GM19452 (cell line): Measurements from ENCODE around the gene ZNF609.
"Not testable (repeated sequence)": the region's sequence is repeated elsewhere in the genome, so short reads cannot be mapped to it uniquely, and the experiment has no call there.

Experiments used
- ATAC-seq: cut with Tn5 transposase; IDR thresholded peaks from one replicate; pipeline ENCODE4 v1.9.1; 2021; ENCODE audit not compliant: unreplicated experiment

The ZNF609 gene

GRCh38 chr15:64454282-64454681, 6.1 kb upstream of the ZNF609 start:
- no peak for ATAC-seq

GRCh38 chr15:64455961-64456371, 4.4 kb upstream of the ZNF609 start:
- ATAC-seq = no peak

- ATAC-seq = no peak
Measured at GRCh38 chr15:64456634-64457108, 3.7 kb upstream of the ZNF609 start.

DNA sequence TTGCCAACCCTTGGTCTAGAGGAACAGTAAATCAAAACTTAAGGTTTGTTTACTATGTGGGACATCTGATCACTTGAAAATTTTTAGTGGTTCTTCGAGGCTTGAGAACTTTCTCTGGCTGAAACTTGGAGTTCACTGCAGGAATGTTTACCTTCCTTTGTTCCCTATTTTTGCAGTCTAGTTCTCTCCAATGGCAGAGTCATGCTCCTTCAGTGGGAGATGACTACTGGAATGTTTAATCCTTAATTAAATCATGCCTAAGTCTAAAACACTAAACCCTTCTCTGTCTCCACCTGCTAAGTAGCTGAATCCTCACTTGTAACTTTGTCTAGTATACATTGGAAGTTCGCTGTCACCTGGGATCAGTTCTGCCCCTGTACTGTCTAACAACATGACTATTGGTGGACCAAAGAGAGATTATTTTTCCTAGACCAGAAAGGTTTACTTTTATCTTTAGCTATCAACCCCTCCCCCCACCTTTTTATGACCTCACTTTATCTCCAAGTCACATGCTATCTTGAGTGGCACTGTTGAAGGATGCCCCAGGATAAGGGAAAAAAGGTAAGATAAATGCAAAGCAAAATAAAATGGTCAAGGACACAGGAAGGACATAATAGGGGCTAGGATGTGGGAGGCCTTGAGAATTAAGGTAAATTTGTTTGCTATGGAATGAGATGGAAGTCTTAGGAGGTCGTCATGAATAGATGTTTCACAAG, 1.2 kb upstream of the ZNF609 start:
- no peak for ATAC-seq

DNA sequence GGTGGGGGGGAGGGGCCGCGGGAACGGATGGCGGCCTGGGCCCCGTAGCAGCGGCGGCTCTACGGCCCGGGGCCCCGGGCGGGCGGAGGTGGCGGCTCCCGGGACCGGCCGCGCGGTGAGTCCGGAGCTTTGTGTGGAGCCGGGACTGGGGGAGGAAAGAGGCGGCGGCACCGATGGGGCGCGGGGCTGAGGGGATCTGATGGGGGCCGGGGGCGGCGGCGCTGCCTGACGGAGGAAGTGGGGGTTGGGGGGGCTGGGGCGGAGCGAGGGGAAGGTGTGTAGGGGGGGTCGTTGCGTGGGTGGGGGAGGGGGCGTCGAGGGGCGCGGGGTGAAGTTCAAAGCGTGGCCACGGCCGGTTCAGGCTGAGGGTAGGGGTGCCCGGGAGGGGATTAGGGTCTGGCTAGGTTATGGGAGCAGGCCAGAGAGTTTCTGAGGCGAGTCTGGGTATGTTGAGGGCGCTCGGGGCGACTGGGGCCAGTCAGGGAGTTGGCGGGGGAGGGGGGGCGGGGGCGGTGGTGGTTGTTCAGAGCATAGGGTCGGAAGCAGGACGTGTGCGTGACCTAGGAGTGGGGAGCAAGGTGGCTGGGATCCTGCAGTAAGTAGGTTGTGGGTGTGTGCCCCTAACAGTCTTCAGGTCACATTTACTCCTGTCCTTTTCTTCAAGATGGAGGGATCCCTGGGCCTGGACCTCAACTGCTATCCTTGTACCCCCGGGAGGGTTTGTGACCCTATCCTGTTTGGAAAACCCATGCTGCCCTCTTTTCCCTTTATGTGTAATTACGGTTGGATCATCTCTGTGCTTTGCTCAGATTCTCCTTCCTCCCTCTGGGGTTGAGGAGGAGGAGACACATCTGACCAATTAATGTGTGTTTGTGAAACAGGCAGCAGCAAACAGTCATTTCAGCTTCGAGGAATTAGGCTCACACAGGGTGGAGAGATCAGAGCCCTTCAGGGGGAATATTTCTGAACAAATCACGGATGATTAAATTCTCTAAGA, 644 bp downstream of the ZNF609 start:
- ATAC-seq = no peak

GRCh38 chr15:64461721-64462162, 1.4 kb downstream of the ZNF609 start:
- ATAC-seq = no peak

DNA sequence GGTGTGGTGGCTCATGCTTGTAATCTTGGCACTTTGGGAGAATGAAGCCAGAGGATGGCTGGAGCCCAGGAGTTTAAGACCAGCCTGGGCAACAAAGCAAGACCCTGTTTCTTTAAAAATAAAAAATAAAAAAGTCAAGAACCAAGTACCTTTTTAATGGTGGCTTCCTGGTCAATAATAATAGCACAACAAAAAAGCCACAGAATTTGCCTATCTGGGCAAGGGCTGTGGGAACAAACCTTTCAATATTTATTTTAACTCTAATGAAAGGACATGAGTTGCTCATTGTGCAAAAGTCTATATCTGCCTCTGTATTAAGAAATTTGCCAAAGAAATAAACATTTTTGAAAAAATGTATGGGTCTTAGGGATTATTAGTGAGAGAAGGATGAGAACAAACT, 2.1 kb downstream of the ZNF609 start:
- no peak for ATAC-seq

DNA sequence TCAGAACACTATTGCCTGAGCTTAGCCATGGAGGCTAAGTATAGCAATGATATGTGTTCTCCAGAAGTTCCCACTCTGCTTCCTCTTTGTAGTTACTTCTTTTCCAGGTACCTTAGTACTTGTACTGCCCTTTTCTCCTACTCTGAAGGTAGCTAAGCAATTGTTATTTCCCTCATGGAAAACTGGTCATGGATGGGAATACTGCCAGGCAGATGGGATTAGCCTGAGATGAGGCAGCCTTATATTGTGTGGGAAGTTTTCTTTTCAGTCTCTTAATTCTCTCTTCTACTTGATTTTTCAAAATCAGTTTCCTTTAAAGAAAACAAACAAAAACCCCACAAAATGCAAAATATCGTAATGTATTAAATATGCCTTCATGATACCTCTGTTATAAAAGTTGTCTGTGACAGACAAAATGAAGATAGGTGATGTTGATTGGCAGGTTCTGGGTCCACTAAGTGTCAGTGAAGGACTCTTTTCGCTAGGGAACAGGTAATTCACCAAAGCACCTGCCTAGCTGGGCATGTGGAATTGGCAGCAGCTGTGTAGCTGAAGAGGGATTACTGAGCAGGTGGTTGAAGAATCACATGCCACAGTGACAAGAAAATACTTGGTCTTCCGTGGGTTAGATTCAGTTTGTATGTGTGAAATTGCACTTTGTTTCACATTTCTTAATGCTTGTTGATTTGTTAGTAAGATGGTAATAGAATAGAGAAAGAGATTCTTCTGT, 4.1 kb downstream of the ZNF609 start:
- no peak for ATAC-seq

DNA sequence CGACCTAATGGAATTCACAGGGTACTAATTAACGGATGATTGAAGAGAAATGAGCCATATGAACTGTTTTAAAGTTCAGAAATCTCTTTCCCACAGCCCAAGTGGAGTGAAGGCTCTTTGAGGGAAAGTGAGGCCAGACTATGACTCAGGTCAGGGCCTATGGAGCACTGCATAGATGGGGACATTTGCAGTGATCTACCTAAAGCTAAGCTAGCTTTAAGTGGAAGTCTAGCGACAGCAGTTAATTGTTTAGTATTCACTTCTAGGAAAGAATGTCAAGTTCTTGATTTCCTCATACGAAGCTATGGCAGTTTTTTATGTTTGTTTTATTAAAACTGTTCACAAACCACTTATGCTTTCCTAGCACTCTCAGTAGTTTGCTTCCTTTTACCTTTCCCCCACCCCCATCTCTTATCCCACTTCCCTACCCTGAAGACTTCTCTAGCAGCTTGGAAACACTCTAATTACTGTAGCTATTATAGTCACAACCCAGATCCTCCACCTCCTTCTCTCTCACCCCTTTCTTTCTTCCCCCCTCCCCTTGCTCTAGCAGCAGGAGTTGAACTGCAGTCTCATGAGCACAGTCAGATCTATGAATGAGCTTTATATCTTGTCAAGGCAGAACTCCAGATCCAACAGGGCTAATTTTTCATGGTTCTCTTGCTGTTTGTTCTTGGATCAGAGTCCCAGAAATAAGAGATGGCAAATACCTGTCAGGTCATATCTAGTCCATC, 6.2 kb downstream of the ZNF609 start:
- ATAC-seq = no peak

DNA sequence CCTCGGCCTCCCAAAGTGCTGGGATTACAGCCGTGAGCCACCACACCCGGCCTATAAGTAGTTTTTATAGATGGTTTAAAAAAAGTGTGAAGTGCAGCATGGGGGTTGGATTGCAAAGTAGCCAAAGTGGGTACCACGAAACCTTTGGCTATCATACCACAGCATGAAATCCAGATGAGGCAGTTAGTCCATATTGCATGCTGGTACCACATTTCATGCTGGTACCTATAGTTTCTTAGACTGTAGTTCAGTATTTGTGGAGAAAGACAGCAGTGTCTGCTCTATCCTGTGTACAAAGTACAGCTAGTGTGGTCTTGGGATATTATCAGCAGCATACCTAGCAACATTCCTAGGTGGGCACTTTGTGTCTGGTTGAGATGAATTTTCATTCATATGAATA, 11.8 kb downstream of the ZNF609 start:
- no peak for ATAC-seq

GRCh38 chr15:64474846-64475245, 14.5 kb downstream of the ZNF609 start:
- ATAC-seq = no peak

- ATAC-seq = no peak
Measured at GRCh38 chr15:64476550-64476949, 16.2 kb downstream of the ZNF609 start.

GRCh38 chr15:64478863-64479262, 18.5 kb downstream of the ZNF609 start:
- ATAC-seq = no peak

DNA sequence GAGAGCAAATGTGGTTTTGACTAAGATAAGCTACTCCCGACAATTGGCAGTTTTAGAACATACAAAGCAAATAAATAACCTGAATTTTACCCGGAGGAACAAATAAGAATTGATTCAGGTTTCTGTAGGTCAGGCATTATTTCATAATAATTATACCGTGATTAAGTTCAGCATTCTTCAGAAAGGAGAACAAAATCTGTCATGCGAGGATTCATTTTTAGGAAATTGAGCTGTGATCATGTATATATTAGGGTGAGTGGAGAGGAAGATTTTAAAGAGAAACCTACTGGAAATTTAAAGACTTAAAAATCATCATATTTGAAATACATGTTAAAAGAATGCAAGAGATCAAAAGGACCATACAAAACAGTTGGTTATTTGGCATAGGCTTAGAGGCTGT, 20.5 kb downstream of the ZNF609 start:
- ATAC-seq = no peak

- ATAC-seq = no peak
Measured at GRCh38 chr15:64483749-64484148, 23.4 kb downstream of the ZNF609 start.

- ATAC-seq = no peak
Measured at GRCh38 chr15:64485796-64486195, 25.4 kb downstream of the ZNF609 start.

- no peak for ATAC-seq
Measured at GRCh38 chr15:64490598-64491259, 30.4 kb downstream of the ZNF609 start.

DNA sequence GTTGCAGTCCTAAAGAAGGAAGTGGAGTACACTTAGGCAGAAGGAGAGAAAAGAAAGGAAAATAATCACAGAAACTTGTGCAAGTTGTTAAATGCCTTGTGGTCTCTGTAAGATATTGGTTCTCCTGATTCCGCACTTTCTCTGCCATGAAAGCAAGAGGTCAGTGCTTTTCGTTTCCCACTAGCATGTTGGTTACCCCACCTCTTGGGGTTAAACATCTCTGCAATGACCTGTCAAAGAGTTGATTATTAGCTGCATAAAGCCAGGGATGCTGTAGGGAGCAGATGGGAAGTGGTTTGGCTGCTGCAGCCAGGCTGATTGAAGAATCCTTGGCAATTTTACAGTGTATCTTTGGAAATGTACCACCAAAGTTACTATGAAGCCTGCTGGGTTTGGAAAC, 33.3 kb downstream of the ZNF609 start:
- ATAC-seq = no peak

DNA sequence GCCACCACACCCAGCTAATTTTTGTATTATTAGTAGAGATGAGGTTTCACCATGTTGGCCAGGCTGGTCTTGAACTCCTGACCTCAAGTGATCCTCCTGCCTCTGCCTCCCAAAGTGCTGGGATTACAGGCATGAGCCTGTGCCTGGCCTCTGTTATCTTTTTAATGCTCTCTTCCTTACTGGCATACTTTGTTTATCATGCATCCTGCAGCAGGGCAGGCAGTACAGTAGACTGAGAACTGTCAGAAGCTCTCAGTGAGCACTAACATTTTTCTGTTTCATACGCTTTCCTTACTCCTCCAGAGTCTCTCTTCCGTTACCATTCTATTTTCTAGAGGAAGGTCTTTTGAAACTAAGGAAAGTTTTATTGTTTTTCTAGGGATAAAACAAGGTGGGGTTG, 35.6 kb downstream of the ZNF609 start:
- not testable (repeated sequence) for ATAC-seq
